ENCODE results near the gene MDM1. TPM values are rescaled to one million over a fixed set of nuclear protein-coding genes. Genes with fewer than 3 reads are reported as not detected.

The MDM1 gene
- total and polyA plus RNA-seq, 2 experiments from 2014 or later, result 13.6 to 18.9 TPM

GRCh38 chr12:68287106-68287505, 45.1 kb downstream of the MDM1 start:
- no peak overlapping the region for H3K27ac Mint-ChIP-seq
- no peaks in the 10 kb centered on the region for H3K4me1 ChIP-seq (ENCODE audit: insufficient read depth)
- H3K79me2 ChIP-seq (replicated peaks; ENCODE audit: insufficient read depth), result no peaks in the 10 kb centered on the region
- no peaks in the 10 kb centered on the region for H3F3A ChIP-seq (replicated peaks; ENCODE audit: low read depth)
- ATAC-seq, result no peak
- no peak overlapping the region for H3K4me3 ChIP-seq
- H3K27me3 Mint-ChIP-seq (ENCODE audit: insufficient read depth, low read depth, poor library complexity), result no peaks in the 10 kb centered on the region
- H3K9me2 ChIP-seq (ENCODE audit: insufficient read depth), result no peaks in the 10 kb centered on the region
- no peaks in the 10 kb centered on the region for H4K20me1 ChIP-seq (replicated peaks; ENCODE audit: insufficient read depth)
- no peak overlapping the region for H3K27ac ChIP-seq (ENCODE audit: low read depth)
- H3K36me3 ChIP-seq (ENCODE audit: insufficient read depth), result no peaks in the 10 kb centered on the region
- no peaks in the 10 kb centered on the region for H3K9me3 Mint-ChIP-seq
- no peak overlapping the region for H3K4me3 Mint-ChIP-seq
- no peaks in the 10 kb centered on the region for H3K36me3 Mint-ChIP-seq (ENCODE audit: low read depth)
- DNase-seq (ENCODE audit: low spot score), result no peak
- H3K27me3 ChIP-seq (ENCODE audit: insufficient read depth), result no peaks in the 10 kb centered on the region
- H3K4me2 ChIP-seq, result no peak overlapping the region
- no peak overlapping the region for H2AFZ ChIP-seq
- TF ChIP-seq POLR2AphosphoS5 (IDR thresholded peaks at IDR 0.05; ENCODE audit: low read depth) (no peak), EZH2phosphoT487 (IDR thresholded peaks at IDR 0.05; ENCODE audit: unreplicated experiment) (no peak)
- no peaks in the 10 kb centered on the region for H3K4me1 Mint-ChIP-seq

- H3K4me1 Mint-ChIP-seq, result peaks cover under 1% of the 10 kb centered on the region; the same call in 2 of the 3 replicates
- Histone ChIP-seq H3K4me1 (ENCODE audit: insufficient read depth) (no peaks in the 10 kb centered on the region), H3K9me2 (ENCODE audit: insufficient read depth) (no peaks in the 10 kb centered on the region), H2AFZ (no peak overlapping the region), H4K20me1 (replicated peaks; ENCODE audit: insufficient read depth) (no peaks in the 10 kb centered on the region), H3K79me2 (replicated peaks; ENCODE audit: insufficient read depth) (no peaks in the 10 kb centered on the region), H3K4me3 (no peak overlapping the region), H3K4me2 (no peak overlapping the region), H3K27ac (ENCODE audit: low read depth) (no peak overlapping the region), H3K36me3 (ENCODE audit: insufficient read depth) (no peaks in the 10 kb centered on the region), H3K27me3 (ENCODE audit: insufficient read depth) (no peaks in the 10 kb centered on the region), H3F3A (replicated peaks; ENCODE audit: low read depth) (no peaks in the 10 kb centered on the region)
- H3K36me3 Mint-ChIP-seq (ENCODE audit: low read depth), result no peaks in the 10 kb centered on the region
- DNase-seq (ENCODE audit: low spot score) (no peak), ATAC-seq (no peak)
- no peak overlapping the region for H3K27ac Mint-ChIP-seq
- no peaks in the 10 kb centered on the region for H3K27me3 Mint-ChIP-seq (ENCODE audit: insufficient read depth, low read depth, poor library complexity)
- no peaks in the 10 kb centered on the region for H3K9me3 Mint-ChIP-seq
- no peak overlapping the region for H3K4me3 Mint-ChIP-seq
- TF ChIP-seq CREB1 (CRISPR knock-in tag; IDR thresholded peaks at IDR 0.05; ENCODE audit: low read depth) (no peak), EZH2phosphoT487 (IDR thresholded peaks at IDR 0.05; ENCODE audit: unreplicated experiment) (no peak), STAT1 (IDR thresholded peaks at IDR 0.05; ENCODE audit: unreplicated experiment) (no peak), ZNF462 (CRISPR knock-in tag; IDR thresholded peaks at IDR 0.05) (no peak), REST (IDR thresholded peaks at IDR 0.05; ENCODE audit: unreplicated experiment) (no peak), ETS1 (IDR thresholded peaks at IDR 0.05) (no peak), POLR2AphosphoS5 (IDR thresholded peaks at IDR 0.05; ENCODE audit: low read depth) (no peak), JUNB (IDR thresholded peaks at IDR 0.05; ENCODE audit: unreplicated experiment) (no peak), CTCF (conservative IDR thresholded peaks at IDR 0.05; ENCODE audit: low read depth in 2 of 2) (no peak), ZNF331 (CRISPR knock-in tag; IDR thresholded peaks at IDR 0.05; ENCODE audit: low read depth) (no peak)
Observed at GRCh38 chr12:68286396-68286795, 45.8 kb downstream of the MDM1 start.

Measured in GM23338 (cell line).